HCT116 (cell line): ENCODE data around the gene NONO.

Source experiments
- ELF1 ChIP-seq: IDR thresholded peaks from 2 replicates; pipeline ENCODE4 v1.6.1; 2012; ENCODE audit warnings: low read depth, borderline replicate concordance
- EZH2 ChIP-seq: fragments of 200-600 bp; sonication (generic); IDR thresholded peaks from 2 replicates; pipeline ENCODE4 v1.6.1; 2017; ENCODE audit warnings: antibody characterized with exemption, mixed run types
- EZH2phosphoT487 ChIP-seq: fragments of 200-600 bp; IDR thresholded peaks from 2 replicates; pipeline ENCODE4 v1.6.1; 2018; ENCODE audit warnings: antibody characterized with exemption, borderline replicate concordance
- POLR2A ChIP-seq: IDR thresholded peaks from 2 replicates; pipeline ENCODE4 v1.7.0; 2011; ENCODE audit warnings: borderline replicate concordance; ENCODE audit not compliant: insufficient read depth, insufficient read length; ENCODE audit errors: extremely low read depth
- RAD21 ChIP-seq: IDR thresholded peaks from 2 replicates; pipeline ENCODE4 v1.6.1; 2012; ENCODE audit warnings: low read depth, mild to moderate bottlenecking
- SP1 ChIP-seq: IDR thresholded peaks from 2 replicates; pipeline ENCODE4 v1.6.1; 2012; ENCODE audit warnings: low read depth
- TF ChIP-seq, protein P1 (sequence below), 3 experiments: fragments of 200-600 bp in 1 of 3; sonication (generic) in 1 of 3; IDR thresholded peaks in 2 of 3; conservative IDR thresholded peaks in 1 of 3; 2 replicates each; pipeline ENCODE4 v1.5.1; 2012 to 2017; ENCODE audit warnings: low read depth in 2 of 3, low read length in 2 of 3, antibody characterized with exemption in 1 of 3, borderline replicate concordance in 1 of 3, control low read depth in 1 of 3, mild to moderate bottlenecking in 1 of 3, mixed read lengths in 1 of 3, mixed run types in 1 of 3, moderate library complexity in 1 of 3; ENCODE audit not compliant: insufficient read depth in 1 of 3
- TF ChIP-seq, protein P2 (sequence below): IDR thresholded peaks from 2 replicates; pipeline ENCODE4 v1.6.1; 2012
- TF ChIP-seq, protein P3 (sequence below): IDR thresholded peaks from 2 replicates; pipeline ENCODE4 v1.6.1; 2012

DNA sequence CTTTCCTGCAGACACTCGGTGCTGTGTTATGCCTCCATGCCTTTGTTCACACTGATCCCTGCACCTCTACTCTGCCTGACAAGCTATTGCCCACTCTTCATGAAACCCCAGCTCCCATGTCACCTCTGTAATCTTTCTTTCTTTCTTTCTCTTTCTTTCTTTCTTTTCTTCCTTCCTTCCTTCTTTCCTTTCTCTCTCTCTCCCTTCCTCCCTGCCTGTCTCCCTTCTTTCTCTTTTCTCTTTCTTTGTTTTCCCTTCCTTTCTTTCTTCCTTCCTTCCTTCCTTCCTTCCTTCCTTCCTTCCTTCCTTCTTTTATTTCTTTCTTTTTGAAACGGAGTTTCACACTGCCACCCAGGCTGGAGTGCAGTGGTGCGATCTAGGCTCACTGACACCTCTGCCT, 48.0 kb upstream of the NONO start:
- TF ChIP-seq POLR2A: no peak
- TF ChIP-seq, protein P1, sequence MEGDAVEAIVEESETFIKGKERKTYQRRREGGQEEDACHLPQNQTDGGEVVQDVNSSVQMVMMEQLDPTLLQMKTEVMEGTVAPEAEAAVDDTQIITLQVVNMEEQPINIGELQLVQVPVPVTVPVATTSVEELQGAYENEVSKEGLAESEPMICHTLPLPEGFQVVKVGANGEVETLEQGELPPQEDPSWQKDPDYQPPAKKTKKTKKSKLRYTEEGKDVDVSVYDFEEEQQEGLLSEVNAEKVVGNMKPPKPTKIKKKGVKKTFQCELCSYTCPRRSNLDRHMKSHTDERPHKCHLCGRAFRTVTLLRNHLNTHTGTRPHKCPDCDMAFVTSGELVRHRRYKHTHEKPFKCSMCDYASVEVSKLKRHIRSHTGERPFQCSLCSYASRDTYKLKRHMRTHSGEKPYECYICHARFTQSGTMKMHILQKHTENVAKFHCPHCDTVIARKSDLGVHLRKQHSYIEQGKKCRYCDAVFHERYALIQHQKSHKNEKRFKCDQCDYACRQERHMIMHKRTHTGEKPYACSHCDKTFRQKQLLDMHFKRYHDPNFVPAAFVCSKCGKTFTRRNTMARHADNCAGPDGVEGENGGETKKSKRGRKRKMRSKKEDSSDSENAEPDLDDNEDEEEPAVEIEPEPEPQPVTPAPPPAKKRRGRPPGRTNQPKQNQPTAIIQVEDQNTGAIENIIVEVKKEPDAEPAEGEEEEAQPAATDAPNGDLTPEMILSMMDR (IDR thresholded peaks at IDR 0.05 in 2 of 3, conservative IDR thresholded peaks at IDR 0.05 in 1 of 3; ENCODE audit: borderline replicate concordance in 1 of 3, insufficient read depth in 1 of 3, low read depth in 2 of 3, low read length in 2 of 3): no peak
- TF ChIP-seq EZH2: no peak
- TF ChIP-seq, protein P2, sequence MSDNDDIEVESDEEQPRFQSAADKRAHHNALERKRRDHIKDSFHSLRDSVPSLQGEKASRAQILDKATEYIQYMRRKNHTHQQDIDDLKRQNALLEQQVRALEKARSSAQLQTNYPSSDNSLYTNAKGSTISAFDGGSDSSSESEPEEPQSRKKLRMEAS: no peak
- TF ChIP-seq, protein P3, sequence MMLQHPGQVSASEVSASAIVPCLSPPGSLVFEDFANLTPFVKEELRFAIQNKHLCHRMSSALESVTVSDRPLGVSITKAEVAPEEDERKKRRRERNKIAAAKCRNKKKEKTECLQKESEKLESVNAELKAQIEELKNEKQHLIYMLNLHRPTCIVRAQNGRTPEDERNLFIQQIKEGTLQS: no peak
- no peak for TF ChIP-seq SP1
- no peak for TF ChIP-seq ELF1
- TF ChIP-seq RAD21: no peak
- no peak for TF ChIP-seq EZH2phosphoT487
